DMS53 treated with DMSO at 0.1 percent for 48 hours (cell line): ENCODE data around the gene ZMYM3.

Source experiments
- DNase-seq: peaks from one replicate; lab custom pipeline; 2025; ENCODE audit not compliant: unreplicated experiment; lab: John Stamatoyannopoulos, UW

The ZMYM3 gene

GRCh38 chrX:71214604-71215337, 39.2 kb downstream of the ZMYM3 start:
- DNase-seq = peak; percentile 48

GRCh38 chrX:71214152-71214551, 39.8 kb downstream of the ZMYM3 start:
- DNase-seq = no peak

GRCh38 chrX:71212536-71212935, 41.4 kb downstream of the ZMYM3 start:
- peak; percentile 38 for DNase-seq

- no peak for DNase-seq
These were observed 43.1 kb downstream of the ZMYM3 start for GRCh38 chrX:71210816-71211215.

GRCh38 chrX:71199252-71200008, 54.5 kb downstream of the ZMYM3 start:
- no peak for DNase-seq

- DNase-seq = no peak
These were observed 55.9 kb downstream of the ZMYM3 start for GRCh38 chrX:71198066-71198465.

GRCh38 chrX:71195964-71196649, 57.8 kb downstream of the ZMYM3 start:
- no peak for DNase-seq

- no peak for DNase-seq
These were observed 62.7 kb downstream of the ZMYM3 start for GRCh38 chrX:71191248-71191647.
